ENCODE measurements around the gene SLC25A26. TPM values are rescaled to one million over a fixed set of nuclear protein-coding genes. Genes with fewer than 3 reads are reported as not detected.

The SLC25A26 gene
- total RNA-seq, 4 donors from 2014 or later = 22.0 to 33.9 (median 27.0) TPM

GRCh38 chr3:66348704-66349103 is 127.9 kb downstream of the SLC25A26 start:
- H3K4me3 ChIP-seq = no peak overlapping the region
- 57 to 81% methylated on average over 3 of the region's 3 CpGs for WGBS, 2 donors (ENCODE audit: low coverage in 1 of 2)
- no peaks in the 10 kb centered on the region for H3K9me3 ChIP-seq
- H3K4me1 ChIP-seq = peaks cover 0 to 15% (median 0%) of the 10 kb centered on the region in 3 donors
- no peak for ATAC-seq
- H3K36me3 ChIP-seq = peaks cover 0 to 9% of the 10 kb centered on the region in 2 donors
- H3K27ac ChIP-seq = no peak overlapping the region
- no peak for TF ChIP-seq POLR2AphosphoS5 (IDR thresholded peaks at IDR 0.05)
- TF ChIP-seq EP300 (IDR thresholded peaks at IDR 0.05) = no peak
- no peak for TF ChIP-seq POLR2A (IDR thresholded peaks at IDR 0.05)
- no peak for TF ChIP-seq CTCF (IDR thresholded peaks at IDR 0.05)
- H3K27me3 ChIP-seq = no peaks in the 10 kb centered on the region

GRCh38 chr3:66350601-66351000 is 129.8 kb downstream of the SLC25A26 start:
- Histone ChIP-seq H3K4me1 (peaks cover 0 to 11% (median 0%) of the 10 kb centered on the region in 3 donors), H3K27me3 (no peaks in the 10 kb centered on the region), H3K4me3 (no peak overlapping the region), H3K36me3 (peaks cover 0 to 9% of the 10 kb centered on the region in 2 donors), H3K9me3 (no peaks in the 10 kb centered on the region), H3K27ac (no peak overlapping the region)
- no peak for TF ChIP-seq CTCF (IDR thresholded peaks at IDR 0.05)
- TF ChIP-seq POLR2A (IDR thresholded peaks at IDR 0.05) = no peak
- TF ChIP-seq POLR2AphosphoS5 (IDR thresholded peaks at IDR 0.05) = no peak
- TF ChIP-seq EP300 (IDR thresholded peaks at IDR 0.05) = no peak
- no peak for ATAC-seq
- whole genome bisulfite sequencing, 2 donors (ENCODE audit: low coverage in 1 of 2) = 92 to 99% methylated on average over 8 of the region's 8 CpGs

DNA sequence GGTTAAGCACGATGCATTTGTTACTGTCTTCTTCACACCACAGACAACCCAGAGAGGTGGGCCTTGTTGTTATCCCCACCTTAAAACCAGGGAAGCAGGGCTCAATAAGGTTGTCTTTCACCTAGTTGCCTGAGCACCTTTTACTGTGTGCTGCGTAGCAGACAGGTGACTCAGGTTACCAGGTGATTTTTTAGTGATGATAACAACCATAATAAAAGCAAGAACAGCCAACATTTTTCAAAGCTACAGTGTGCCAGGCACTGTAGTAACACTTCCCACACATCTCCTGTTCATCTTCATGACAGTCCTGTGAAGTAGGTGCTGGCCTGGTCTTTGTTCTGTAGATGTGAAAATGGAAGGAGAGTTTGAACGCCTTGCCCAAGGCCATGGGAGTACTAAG is 132.2 kb downstream of the SLC25A26 start:
- peaks cover 0 to 11% (median 0%) of the 10 kb centered on the region in 3 donors for H3K4me1 ChIP-seq
- 88 to 100% methylated on average over 1 to 2 of the region's 3 CpGs for WGBS, 2 donors (ENCODE audit: low coverage in 1 of 2)
- no peak overlapping the region for H3K27ac ChIP-seq
- H3K4me3 ChIP-seq = no peak overlapping the region
- no peak for ATAC-seq
- H3K36me3 ChIP-seq = no peaks in the 10 kb centered on the region
- TF ChIP-seq POLR2AphosphoS5 (IDR thresholded peaks at IDR 0.05) (no peak), POLR2A (IDR thresholded peaks at IDR 0.05) (no peak), EP300 (IDR thresholded peaks at IDR 0.05) (no peak), CTCF (IDR thresholded peaks at IDR 0.05) (no peak)
- no peaks in the 10 kb centered on the region for H3K9me3 ChIP-seq
- H3K27me3 ChIP-seq = no peaks in the 10 kb centered on the region

GRCh38 chr3:66353530-66353929 is 132.7 kb downstream of the SLC25A26 start:
- Histone ChIP-seq H3K36me3 (no peaks in the 10 kb centered on the region), H3K27ac (no peak overlapping the region), H3K4me1 (peaks cover 0 to 11% (median 0%) of the 10 kb centered on the region in 3 donors), H3K27me3 (no peaks in the 10 kb centered on the region), H3K9me3 (no peaks in the 10 kb centered on the region), H3K4me3 (no peak overlapping the region)
- no peak for TF ChIP-seq POLR2AphosphoS5 (IDR thresholded peaks at IDR 0.05)
- no peak for TF ChIP-seq CTCF (IDR thresholded peaks at IDR 0.05)
- TF ChIP-seq EP300 (IDR thresholded peaks at IDR 0.05) = no peak
- TF ChIP-seq POLR2A (IDR thresholded peaks at IDR 0.05) = no peak
- WGBS, 2 donors (ENCODE audit: low coverage in 1 of 2) = 25 to 42% methylated on average over 5 to 6 of the region's 6 CpGs
- ATAC-seq = no peak

- no peaks in the 10 kb centered on the region for H3K9me3 ChIP-seq
- H3K27me3 ChIP-seq = no peaks in the 10 kb centered on the region
- H3K27ac ChIP-seq = no peak overlapping the region
- 25 to 54% methylated on average over 2 of the region's 2 CpGs for WGBS, 2 donors (ENCODE audit: low coverage in 1 of 2)
- peaks cover 0 to 11% (median 0%) of the 10 kb centered on the region in 3 donors for H3K4me1 ChIP-seq
- H3K36me3 ChIP-seq = no peaks in the 10 kb centered on the region
- ATAC-seq = no peak
- no peak overlapping the region for H3K4me3 ChIP-seq
- TF ChIP-seq CTCF (IDR thresholded peaks at IDR 0.05) (no peak), EP300 (IDR thresholded peaks at IDR 0.05) (no peak), POLR2A (IDR thresholded peaks at IDR 0.05) (no peak), POLR2AphosphoS5 (IDR thresholded peaks at IDR 0.05) (no peak)
Measured at GRCh38 chr3:66354001-66354400, 133.2 kb downstream of the SLC25A26 start.

All from gastroesophageal sphincter (tissue), 4 donors.